Medulla oblongata (tissue), 1 donor: Measurements from ENCODE around the gene ASTN1.

Experiments used
- DNase-seq: peaks from one replicate; pipeline ENCODE4 v3.0.0-alpha.2; 2015; ENCODE audit errors: extremely low spot score

The ASTN1 gene

GRCh38 chr1:176993587-176993986, 170.9 kb downstream of the ASTN1 start:
- no peak for DNase-seq

- peak; percentile 53 for DNase-seq
Measured at GRCh38 chr1:176989754-176990153, 174.8 kb downstream of the ASTN1 start.

- DNase-seq: no peak
Measured at GRCh38 chr1:176989023-176989422, 175.5 kb downstream of the ASTN1 start.

- no peak for DNase-seq
Measured at GRCh38 chr1:176987016-176987415, 177.5 kb downstream of the ASTN1 start.

- DNase-seq: no peak
Measured at GRCh38 chr1:176983731-176984130, 180.8 kb downstream of the ASTN1 start.

- no peak for DNase-seq
Measured at GRCh38 chr1:176976771-176977170, 187.7 kb downstream of the ASTN1 start.

- no peak for DNase-seq
Measured at GRCh38 chr1:176976225-176976624, 188.3 kb downstream of the ASTN1 start.

- DNase-seq: no peak
Measured at GRCh38 chr1:176964687-176965086, 199.8 kb downstream of the ASTN1 start.

GRCh38 chr1:176963181-176963580, 201.3 kb downstream of the ASTN1 start:
- DNase-seq: no peak

GRCh38 chr1:176961678-176962077, 202.8 kb downstream of the ASTN1 start:
- no peak for DNase-seq

GRCh38 chr1:176959191-176959820, 205.2 kb downstream of the ASTN1 start:
- peak; percentile 16 for DNase-seq

- DNase-seq: no peak
Measured at GRCh38 chr1:176957603-176958002, 206.9 kb downstream of the ASTN1 start.

- no peak for DNase-seq
Measured at GRCh38 chr1:176954242-176954641, 210.3 kb downstream of the ASTN1 start.

- DNase-seq: no peak
Measured at GRCh38 chr1:176950736-176951324, 213.7 kb downstream of the ASTN1 start.

GRCh38 chr1:176949033-176949662, 215.4 kb downstream of the ASTN1 start:
- no peak for DNase-seq

GRCh38 chr1:176944606-176945005, 219.9 kb downstream of the ASTN1 start:
- no peak for DNase-seq

GRCh38 chr1:176943783-176944182, 220.7 kb downstream of the ASTN1 start:
- DNase-seq: no peak

- DNase-seq: no peak
Measured at GRCh38 chr1:176942346-176942745, 222.2 kb downstream of the ASTN1 start.

GRCh38 chr1:176939993-176940392, 224.5 kb downstream of the ASTN1 start:
- no peak for DNase-seq

- no peak for DNase-seq
Measured at GRCh38 chr1:176938375-176938774, 226.1 kb downstream of the ASTN1 start.

GRCh38 chr1:176934370-176934769, 230.1 kb downstream of the ASTN1 start:
- no peak for DNase-seq

GRCh38 chr1:176932114-176933104, 232.1 kb downstream of the ASTN1 start:
- no peak for DNase-seq
